Measurements from ENCODE around the gene TMEM88. TPM values are rescaled to one million over a fixed set of nuclear protein-coding genes. Genes with fewer than 3 reads are reported as not detected.

Gene TMEM88
- total RNA-seq, 1 donor = 8.5 TPM

DNA sequence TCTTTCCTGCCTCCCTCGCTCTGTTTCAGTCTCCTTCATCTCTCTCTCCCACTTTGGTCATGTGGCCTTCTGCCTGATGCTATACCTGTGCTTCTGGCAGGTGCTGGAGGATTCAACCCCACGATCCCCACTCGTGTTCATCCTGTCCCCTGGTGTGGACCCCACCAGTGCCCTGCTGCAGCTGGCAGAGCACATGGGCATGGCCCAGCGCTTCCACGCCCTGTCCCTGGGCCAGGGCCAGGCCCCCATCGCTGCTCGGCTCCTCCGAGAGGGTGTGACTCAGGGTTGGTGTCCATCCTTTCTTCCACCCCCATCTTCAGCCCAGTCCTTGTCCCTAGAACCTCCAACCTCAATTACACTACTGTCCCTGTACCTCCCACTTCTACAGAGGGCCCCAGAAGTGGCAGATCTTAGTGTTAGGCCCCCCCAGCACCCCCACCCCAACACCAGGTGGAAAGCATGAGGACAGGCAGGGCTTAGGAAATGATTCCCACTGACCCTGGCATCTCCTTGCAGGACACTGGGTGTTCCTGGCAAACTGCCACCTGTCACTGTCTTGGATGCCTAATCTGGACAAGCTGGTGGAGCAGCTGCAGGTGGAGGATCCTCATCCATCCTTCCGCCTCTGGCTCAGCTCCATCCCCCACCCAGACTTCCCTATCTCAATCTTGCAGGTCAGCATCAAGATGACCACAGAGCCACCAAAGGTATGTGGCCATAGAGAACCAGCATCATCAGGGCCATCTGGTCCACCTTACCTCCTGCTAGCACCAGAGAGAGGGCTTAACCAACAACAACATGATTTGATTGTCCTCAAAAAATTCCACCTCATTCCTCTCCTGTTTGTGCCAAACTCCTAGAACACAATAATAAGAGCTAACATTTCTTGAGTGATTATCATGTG is 30.6 kb upstream of the TMEM88 start:
- H3K9me3 ChIP-seq (ENCODE audit: low read depth, low read length) = no peaks in the 10 kb centered on the region

DNA sequence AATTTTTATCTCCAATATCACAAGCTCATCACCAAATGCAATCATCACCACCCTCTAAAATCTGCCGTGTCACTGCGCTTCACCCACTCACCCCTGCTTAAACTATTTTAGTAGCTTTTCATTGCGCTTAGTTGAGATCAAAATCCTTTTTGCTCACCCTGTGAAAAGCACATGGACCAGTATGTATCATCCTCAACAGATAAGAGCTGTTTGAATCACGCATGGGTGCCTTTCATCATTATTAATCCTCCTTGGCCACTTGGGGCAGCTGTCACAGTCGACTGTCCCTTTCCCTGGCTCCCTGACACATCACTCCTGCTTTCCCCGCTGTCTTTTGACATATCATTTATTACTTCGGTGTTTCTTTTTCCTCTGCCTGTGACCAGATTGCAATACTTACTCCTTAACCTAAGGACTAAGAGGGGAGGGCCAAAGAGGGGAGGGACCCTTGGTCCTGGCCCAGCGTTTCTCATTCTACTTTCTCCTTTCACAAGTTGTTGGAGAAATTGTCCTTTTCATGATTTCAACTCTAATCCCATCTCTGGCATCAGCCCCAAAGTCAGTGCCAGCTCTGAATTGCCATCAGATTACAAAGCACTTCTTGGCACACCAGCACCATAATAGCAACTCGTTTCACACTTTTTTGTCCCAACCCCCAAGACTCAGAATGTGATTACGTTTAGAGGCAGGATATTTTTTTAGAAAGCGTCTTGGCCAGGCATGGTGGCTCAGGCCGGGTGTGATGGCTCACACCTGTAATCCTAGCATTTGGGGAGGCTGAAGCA is 29.5 kb upstream of the TMEM88 start:
- no peaks in the 10 kb centered on the region for H3K9me3 ChIP-seq (ENCODE audit: low read depth, low read length)
- no peaks in the 10 kb centered on the region for H3K4me1 ChIP-seq (ENCODE audit: insufficient read depth, low read length)
- no peaks in the 10 kb centered on the region for H3K27me3 ChIP-seq (ENCODE audit: insufficient read depth, low read length)
- no peak overlapping the region for H3K4me3 ChIP-seq (ENCODE audit: low read length)

More for the DNA sequence above, 30.6 kb upstream of the TMEM88 start:
- Histone ChIP-seq H3K4me1 (ENCODE audit: insufficient read depth, low read length) (no peaks in the 10 kb centered on the region), H3K27me3 (ENCODE audit: insufficient read depth, low read length) (no peaks in the 10 kb centered on the region), H3K4me3 (ENCODE audit: low read length) (no peak overlapping the region)

- Histone ChIP-seq H3K9me3 (ENCODE audit: low read depth, low read length) (no peaks in the 10 kb centered on the region), H3K4me3 (ENCODE audit: low read length) (no peak overlapping the region), H3K27me3 (ENCODE audit: insufficient read depth, low read length) (no peaks in the 10 kb centered on the region), H3K4me1 (ENCODE audit: insufficient read depth, low read length) (peaks cover 16% of the 10 kb centered on the region)
Observed at GRCh38 chr17:7830616-7831015, 24.2 kb upstream of the TMEM88 start.

GRCh38 chr17:7831233-7831632 is 23.6 kb upstream of the TMEM88 start:
- Histone ChIP-seq H3K4me3 (ENCODE audit: low read length) (no peak overlapping the region), H3K27me3 (ENCODE audit: insufficient read depth, low read length) (no peaks in the 10 kb centered on the region), H3K4me1 (ENCODE audit: insufficient read depth, low read length) (peaks cover 21% of the 10 kb centered on the region), H3K9me3 (ENCODE audit: low read depth, low read length) (no peaks in the 10 kb centered on the region)

DNA sequence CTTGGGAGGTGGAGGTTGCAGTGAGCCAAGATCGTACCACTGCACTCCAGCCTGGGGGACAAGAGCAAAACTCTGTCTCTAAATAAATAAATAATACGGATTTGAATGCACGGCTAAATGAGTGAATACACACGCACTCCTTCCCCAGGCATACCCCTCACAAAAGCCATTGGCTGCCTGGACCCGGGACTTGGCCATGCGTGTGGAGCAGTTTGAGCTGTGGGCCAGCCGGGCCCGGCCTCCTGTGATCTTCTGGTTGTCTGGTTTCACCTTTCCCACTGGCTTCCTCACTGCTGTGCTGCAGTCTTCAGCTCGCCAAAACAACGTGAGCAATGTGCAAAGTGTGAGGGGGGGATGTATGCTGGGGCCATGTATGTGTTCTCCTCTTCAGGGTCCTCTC is 22.4 kb upstream of the TMEM88 start:
- Histone ChIP-seq H3K4me1 (ENCODE audit: insufficient read depth, low read length) (peaks cover 33% of the 10 kb centered on the region), H3K4me3 (ENCODE audit: low read length) (no peak overlapping the region), H3K27me3 (ENCODE audit: insufficient read depth, low read length) (no peaks in the 10 kb centered on the region), H3K9me3 (ENCODE audit: low read depth, low read length) (no peaks in the 10 kb centered on the region)

GRCh38 chr17:7833011-7833794 is 21.7 kb upstream of the TMEM88 start:
- H3K4me1 ChIP-seq (ENCODE audit: insufficient read depth, low read length) = peaks cover 39% of the 10 kb centered on the region
- no peaks in the 10 kb centered on the region for H3K27me3 ChIP-seq (ENCODE audit: insufficient read depth, low read length)
- peak overlapping the region; percentile 75 for H3K4me3 ChIP-seq (ENCODE audit: low read length)
- no peaks in the 10 kb centered on the region for H3K9me3 ChIP-seq (ENCODE audit: low read depth, low read length)

DNA sequence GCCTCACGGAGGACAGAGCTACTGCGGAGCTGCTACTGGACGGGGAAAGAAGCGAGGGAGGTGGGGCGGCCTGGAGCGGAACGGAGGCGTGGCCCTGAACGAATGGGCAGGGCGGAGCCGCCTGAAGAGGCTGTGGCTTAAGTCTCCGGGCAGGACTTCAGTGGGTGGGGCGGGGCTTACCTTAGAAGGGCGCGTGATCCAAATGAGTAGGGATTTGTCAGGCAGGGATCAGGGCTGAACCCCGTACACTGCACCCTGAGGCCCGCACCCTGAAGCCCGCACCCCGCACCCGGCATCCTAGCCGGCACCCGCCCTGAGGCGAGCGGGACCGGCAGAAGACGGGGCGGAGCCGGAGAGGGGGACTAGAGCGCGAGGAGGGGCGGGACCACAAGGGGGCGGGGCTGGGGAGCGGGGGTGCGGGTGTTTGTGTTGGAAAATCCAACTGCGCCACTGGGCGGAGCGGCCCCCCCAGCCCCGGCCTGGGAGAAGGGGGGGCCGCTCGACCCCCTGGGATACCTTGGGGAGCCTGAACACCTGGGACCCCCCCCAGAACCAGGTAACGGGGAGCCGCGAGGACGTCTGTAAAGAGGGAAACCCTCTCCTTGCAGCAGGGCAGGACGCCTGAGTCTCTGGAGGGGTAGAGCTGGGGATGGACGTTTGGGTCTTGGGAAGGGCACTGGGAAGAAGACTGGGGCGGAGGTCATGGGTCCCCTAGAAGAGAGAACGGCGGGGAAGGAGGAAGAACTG is 20.9 kb upstream of the TMEM88 start, which contains the start of gene KDM6B:
Gene KDM6B, plus strand, starts transcription at position 423 of the 747 bp plus-strand sequence. CDS start 11,338 bp downstream, outside the sequence.
- Histone ChIP-seq H3K4me1 (ENCODE audit: insufficient read depth, low read length) (peaks cover 45% of the 10 kb centered on the region), H3K9me3 (ENCODE audit: low read depth, low read length) (no peaks in the 10 kb centered on the region)

DNA sequence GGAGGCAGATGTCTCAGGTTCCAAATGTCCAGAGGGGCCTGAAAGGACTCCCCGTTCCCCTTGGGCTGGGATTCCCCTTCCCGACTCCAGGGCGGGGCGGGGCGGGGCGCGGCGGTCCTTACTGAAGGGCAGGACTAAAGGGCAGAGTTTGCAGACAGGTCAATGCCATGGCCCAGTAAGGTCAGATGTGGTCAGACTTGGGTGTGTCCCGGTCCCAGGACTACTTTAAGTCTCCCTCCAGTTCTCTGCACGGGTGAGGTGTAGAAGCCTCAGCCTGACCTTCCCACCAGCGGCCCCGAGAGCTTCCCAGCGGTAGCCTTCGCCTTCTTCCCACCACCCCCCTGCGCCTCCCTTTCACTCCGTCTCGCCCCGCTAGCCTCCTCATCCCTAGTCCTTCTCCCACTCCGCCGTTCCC is 20.3 kb upstream of the TMEM88 start:
- no peaks in the 10 kb centered on the region for H3K27me3 ChIP-seq (ENCODE audit: insufficient read depth, low read length)
- H3K4me1 ChIP-seq (ENCODE audit: insufficient read depth, low read length) = peaks cover 51% of the 10 kb centered on the region
- H3K9me3 ChIP-seq (ENCODE audit: low read depth, low read length) = no peaks in the 10 kb centered on the region
- peak overlapping the region; percentile 75 for H3K4me3 ChIP-seq (ENCODE audit: low read length)

More for the DNA sequence above, 20.9 kb upstream of the TMEM88 start, which contains the start of gene KDM6B:
- H3K4me3 ChIP-seq (ENCODE audit: low read length) = peak within 1 kb of the TSS; percentile 75
- H3K27me3 ChIP-seq (ENCODE audit: insufficient read depth, low read length) = no peaks in the 10 kb centered on the region

DNA sequence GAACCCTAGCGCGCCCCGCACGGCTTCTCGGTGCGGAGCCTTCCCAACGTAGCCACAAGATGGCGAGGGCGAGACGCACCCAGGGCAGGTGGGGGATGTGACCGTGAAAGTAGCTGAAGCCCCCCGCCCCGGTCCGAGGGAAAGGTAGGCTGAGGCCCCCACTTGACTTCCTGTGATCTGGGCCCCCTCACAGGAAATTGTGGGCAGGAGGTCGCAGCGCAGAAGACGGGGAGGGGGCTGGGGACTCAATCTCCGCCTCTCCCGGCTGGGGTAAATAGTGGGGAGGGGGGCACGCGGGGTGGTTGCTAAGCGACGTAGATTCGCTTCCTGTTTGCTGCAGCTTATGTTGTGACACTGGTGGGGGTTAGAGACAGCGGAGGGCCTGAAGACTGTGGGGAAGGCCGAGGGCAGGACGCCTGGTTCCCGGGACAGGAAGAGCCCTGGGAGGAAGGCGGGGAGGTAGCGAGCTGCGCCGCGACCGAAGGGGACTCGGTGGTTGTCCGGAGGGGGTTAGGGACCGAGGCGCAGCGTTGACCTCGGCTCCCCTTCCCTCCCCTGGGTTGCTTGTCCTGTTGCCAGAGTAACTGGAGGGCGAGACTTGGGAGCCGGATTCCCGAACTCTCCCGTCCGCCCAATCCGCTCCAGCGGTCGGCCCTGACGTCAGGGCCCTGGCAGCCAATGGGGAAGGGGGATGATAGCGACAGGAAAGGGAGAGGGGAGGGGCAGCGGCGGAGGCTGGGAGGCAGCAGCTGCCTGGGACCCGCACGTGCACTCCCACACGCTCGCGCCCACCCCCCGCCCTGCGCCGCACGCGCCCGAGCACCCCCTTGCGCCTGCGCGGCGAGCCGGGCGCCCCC is 19.7 kb upstream of the TMEM88 start:
- Histone ChIP-seq H3K9me3 (ENCODE audit: low read depth, low read length) (no peaks in the 10 kb centered on the region), H3K4me3 (ENCODE audit: low read length) (peak overlapping the region; percentile 75), H3K4me1 (ENCODE audit: insufficient read depth, low read length) (peaks cover 57% of the 10 kb centered on the region), H3K27me3 (ENCODE audit: insufficient read depth, low read length) (no peaks in the 10 kb centered on the region)

DNA sequence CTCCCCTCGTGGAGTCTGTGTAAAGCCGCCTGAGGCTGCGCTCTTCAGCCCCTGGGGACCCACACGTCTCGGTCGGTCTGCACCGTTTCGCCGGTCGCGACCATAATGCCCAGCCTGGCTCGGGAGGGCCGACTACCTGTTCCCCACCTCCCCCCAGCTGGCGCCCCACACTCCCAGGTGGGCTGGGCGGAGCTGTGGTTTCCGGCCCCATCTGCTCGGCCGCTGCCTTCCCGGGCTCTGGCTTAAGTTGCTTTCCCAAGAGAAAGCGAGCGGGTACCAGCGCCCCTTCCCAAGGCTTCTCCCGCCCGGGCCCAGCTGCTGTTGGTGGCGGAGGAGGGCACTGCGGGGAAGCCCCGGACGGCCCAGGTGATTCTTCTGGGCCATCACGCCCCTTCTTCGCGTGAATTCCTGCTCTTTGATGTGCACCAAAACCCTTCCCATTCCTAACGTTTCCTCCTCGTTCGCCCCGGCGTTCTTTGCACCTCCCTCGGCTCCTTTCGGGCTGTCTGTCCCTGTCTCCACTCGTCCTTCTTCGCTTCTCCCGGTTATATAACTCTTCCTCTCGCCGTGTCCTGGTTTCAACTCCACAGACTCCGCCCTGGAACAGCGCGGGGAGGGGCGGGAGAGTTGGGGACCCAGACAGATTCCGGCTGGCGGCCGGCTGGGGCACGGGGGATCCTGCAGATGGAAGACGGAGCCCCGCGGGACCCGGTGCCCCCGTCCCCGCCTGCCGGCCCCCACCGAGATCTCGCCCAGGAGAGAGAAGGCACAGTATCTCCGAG is 18.9 kb upstream of the TMEM88 start:
- peak overlapping the region; percentile 75 for H3K4me3 ChIP-seq (ENCODE audit: low read length)
- H3K27me3 ChIP-seq (ENCODE audit: insufficient read depth, low read length) = no peaks in the 10 kb centered on the region
- H3K9me3 ChIP-seq (ENCODE audit: low read depth, low read length) = no peaks in the 10 kb centered on the region
- peaks cover 66% of the 10 kb centered on the region for H3K4me1 ChIP-seq (ENCODE audit: insufficient read depth, low read length)

- peaks cover 71% of the 10 kb centered on the region for H3K4me1 ChIP-seq (ENCODE audit: insufficient read depth, low read length)
- H3K4me3 ChIP-seq (ENCODE audit: low read length) = peak overlapping the region; percentile 75
- no peaks in the 10 kb centered on the region for H3K9me3 ChIP-seq (ENCODE audit: low read depth, low read length)
- no peaks in the 10 kb centered on the region for H3K27me3 ChIP-seq (ENCODE audit: insufficient read depth, low read length)
Observed at GRCh38 chr17:7836596-7837407, 18.1 kb upstream of the TMEM88 start.

- Histone ChIP-seq H3K27me3 (ENCODE audit: insufficient read depth, low read length) (no peaks in the 10 kb centered on the region), H3K4me3 (ENCODE audit: low read length) (peak overlapping the region; percentile 16), H3K9me3 (ENCODE audit: low read depth, low read length) (no peaks in the 10 kb centered on the region), H3K4me1 (ENCODE audit: insufficient read depth, low read length) (peaks cover 77% of the 10 kb centered on the region)
Observed at GRCh38 chr17:7837408-7838088, 17.3 kb upstream of the TMEM88 start.

Measured in mononuclear cell (primary cell).